Dermis blood vessel endothelial cell (primary cell): ENCODE results near the gene CCDC149. TPM values are rescaled to one million over a fixed set of nuclear protein-coding genes. Genes with fewer than 3 reads are reported as not detected.

ENCODE experiments used
- DNase-seq: peaks from one replicate; pipeline ENCODE4 v3.0.0; 2010
- total RNA-seq: library from RNA; depleted of rRNA; stranded (reverse); fragments of >200 nt; gene quantifications from 2 replicates; pipeline ENCODE4 v1.2.3, GENCODE V29; 2014

CCDC149 gene
- total RNA-seq, result 13.3 and 16.9 TPM in 2 replicates

GRCh38 chr4:24912252-24913118, at the start of gene CCDC149:
Gene CCDC149, minus strand, starts transcription at chr4:24913042. Its CDS starts 178 bp downstream, at chr4:24912864.
- DNase-seq, result peak; percentile 70

GRCh38 chr4:24957886-24958285, 45.0 kb upstream of the CCDC149 start:
- DNase-seq, result no peak

- no peak for DNase-seq
Measured at GRCh38 chr4:24956763-24957162, 43.9 kb upstream of the CCDC149 start.

- DNase-seq, result no peak
Measured at GRCh38 chr4:24956091-24956490, 43.2 kb upstream of the CCDC149 start.

GRCh38 chr4:24952667-24953066, 39.8 kb upstream of the CCDC149 start:
- DNase-seq, result no peak

GRCh38 chr4:24949970-24950369, 37.1 kb upstream of the CCDC149 start:
- no peak for DNase-seq

- DNase-seq, result no peak
Measured at GRCh38 chr4:24937917-24938281, 25.1 kb upstream of the CCDC149 start.

GRCh38 chr4:24937176-24937916, 24.5 kb upstream of the CCDC149 start:
- no peak for DNase-seq

GRCh38 chr4:24935856-24936255, 23.0 kb upstream of the CCDC149 start:
- no peak for DNase-seq

GRCh38 chr4:24934311-24934710, 21.5 kb upstream of the CCDC149 start:
- DNase-seq, result no peak

GRCh38 chr4:24933684-24934275, 20.9 kb upstream of the CCDC149 start:
- no peak for DNase-seq

GRCh38 chr4:24932515-24933225, 19.8 kb upstream of the CCDC149 start:
- no peak for DNase-seq

- DNase-seq, result no peak
Measured at GRCh38 chr4:24930151-24930550, 17.3 kb upstream of the CCDC149 start.

- DNase-seq, result no peak
Measured at GRCh38 chr4:24928708-24929107, 15.9 kb upstream of the CCDC149 start.

GRCh38 chr4:24927049-24927448, 14.2 kb upstream of the CCDC149 start:
- no peak for DNase-seq

GRCh38 chr4:24924309-24924781, 11.5 kb upstream of the CCDC149 start:
- DNase-seq, result peak; percentile 8

- no peak for DNase-seq
Measured at GRCh38 chr4:24923550-24923949, 10.7 kb upstream of the CCDC149 start.

- no peak for DNase-seq
Measured at GRCh38 chr4:24923002-24923401, 10.2 kb upstream of the CCDC149 start.

GRCh38 chr4:24922416-24922815, 9.6 kb upstream of the CCDC149 start:
- no peak for DNase-seq

GRCh38 chr4:24921491-24921890, 8.6 kb upstream of the CCDC149 start:
- no peak for DNase-seq

- DNase-seq, result no peak
Measured at GRCh38 chr4:24920008-24920407, 7.2 kb upstream of the CCDC149 start.

GRCh38 chr4:24917076-24917856, 4.4 kb upstream of the CCDC149 start:
- DNase-seq, result no peak
